Pons (tissue), 1 donor: ENCODE measurements around the gene MMGT1.

Source experiments
- DNase-seq: peaks from one replicate; pipeline ENCODE4 v3.0.0-alpha.2; 2016; ENCODE audit warnings: low spot score

The MMGT1 gene

DNA sequence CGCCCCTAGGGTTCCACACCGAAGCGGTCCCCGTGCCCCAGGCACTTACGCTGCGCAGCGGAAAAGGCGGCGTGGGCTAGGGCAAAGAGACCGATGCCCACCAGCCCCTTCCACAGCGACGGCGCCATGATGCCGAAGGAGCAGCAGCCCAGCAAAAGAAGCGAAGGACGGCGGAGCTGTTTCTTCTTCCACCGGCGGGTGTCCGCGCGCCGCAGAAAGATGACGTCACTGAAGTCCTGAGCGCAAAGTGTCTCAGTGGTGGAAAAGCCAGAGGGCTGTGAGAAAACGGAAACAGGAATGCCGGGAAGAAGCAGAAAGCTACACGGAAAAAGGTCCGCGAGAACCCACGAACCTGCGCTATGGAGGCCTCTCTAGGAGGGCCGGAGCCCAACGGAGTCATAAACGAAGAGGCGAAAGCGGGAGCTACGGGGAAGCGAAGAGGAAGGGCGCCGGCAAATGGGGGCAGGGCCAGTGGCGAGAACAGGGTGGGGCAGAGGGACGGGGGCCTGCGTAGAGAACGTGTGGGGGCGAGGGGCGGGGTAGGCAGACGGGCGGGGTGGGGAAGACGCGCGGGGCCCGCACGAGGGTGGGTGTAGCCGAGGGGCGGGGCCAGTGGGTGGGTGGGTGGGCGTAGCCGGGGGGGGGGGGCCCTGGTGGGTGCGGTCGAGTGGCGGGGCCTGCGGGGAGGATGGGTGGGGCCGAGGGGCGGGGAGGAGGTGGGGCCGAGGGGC is at the start of gene MMGT1:
Gene MMGT1 (minus strand): TSS at position 441 of the 731 bp plus-strand sequence. CDS start 313 bp downstream, at position 128.
- DNase-seq: peak; percentile 78

DNA sequence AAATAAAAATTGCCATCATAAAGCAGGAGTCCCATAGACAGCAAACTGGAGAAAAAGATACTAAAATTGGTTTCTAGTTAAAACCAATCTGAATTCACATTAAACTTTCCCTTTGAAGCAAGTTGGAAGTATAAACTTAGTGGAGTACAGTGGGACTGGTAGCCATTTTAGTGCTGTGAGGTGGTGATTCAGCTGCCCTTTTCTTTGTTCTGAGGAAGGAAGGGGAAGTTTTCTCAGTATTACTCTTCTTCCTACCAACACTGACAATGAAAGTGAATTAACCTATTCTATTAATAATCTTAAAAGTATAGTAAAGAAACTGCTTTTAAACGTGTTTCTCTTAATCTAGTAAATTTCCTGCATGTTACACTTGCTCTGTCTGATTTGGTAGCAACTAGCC is 48.1 kb upstream of the MMGT1 start:
- no peak for DNase-seq

DNA sequence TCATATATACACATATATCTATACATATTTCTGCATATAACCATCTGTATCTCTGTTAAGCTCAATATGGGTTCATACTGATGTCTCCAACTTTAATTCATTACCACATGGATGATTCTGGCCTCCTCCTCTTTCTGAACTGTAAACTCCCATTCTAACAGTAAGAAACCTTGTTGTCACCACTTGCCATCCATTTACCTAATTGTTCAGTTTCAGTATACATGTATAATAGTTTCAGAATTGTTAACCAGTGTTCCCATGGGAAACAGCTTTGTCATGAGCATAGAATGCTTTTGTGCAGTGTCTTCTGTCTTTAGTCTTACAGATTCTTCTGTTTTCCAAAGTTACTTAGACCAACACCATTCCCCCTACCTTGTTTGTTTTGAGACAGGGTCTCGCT is 47.4 kb upstream of the MMGT1 start:
- no peak for DNase-seq

DNA sequence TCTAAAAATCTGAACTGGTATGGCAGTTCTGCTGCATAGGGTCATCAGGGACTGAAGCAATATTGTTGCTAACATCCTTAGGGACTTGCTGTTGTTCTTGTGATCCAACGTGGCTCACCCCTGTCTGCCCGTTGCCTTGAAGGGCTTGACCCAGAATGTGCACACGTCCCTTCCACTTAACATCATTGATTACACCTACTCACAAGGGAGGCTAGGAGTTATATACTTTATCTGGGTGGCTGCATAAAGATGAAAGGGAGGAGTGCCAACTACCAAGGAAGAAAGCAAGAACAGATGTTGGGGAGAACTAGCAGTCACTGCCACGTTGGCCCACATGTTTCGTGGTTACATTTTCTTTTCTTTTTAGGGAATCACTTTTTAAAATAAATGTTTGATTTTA is 45.4 kb upstream of the MMGT1 start:
- no peak for DNase-seq

GRCh38 chrX:136016881-136017280 is 43.1 kb upstream of the MMGT1 start:
- DNase-seq: no peak

DNA sequence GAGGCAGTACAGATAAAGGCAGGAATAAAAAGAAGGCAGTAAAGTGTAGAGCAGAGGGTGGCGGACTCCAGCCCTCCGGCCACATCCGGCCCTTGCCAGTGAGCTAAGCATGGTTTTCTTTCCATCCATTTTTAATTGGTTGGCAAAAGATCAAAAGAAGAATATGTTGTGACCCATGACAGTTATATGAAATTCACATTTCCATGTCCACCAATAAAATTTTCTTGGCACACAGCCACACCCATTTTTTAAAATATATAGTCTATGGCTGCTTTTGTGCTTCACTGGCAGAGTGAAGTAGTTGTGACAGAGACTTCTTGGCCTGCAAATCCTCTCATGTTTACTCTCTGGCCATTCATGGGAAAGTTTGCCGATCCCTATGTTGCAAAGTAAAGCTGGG is 41.2 kb upstream of the MMGT1 start:
- no peak for DNase-seq

GRCh38 chrX:135988245-135988644 is 14.5 kb upstream of the MMGT1 start:
- no peak for DNase-seq

- no peak for DNase-seq
These were observed 12.2 kb upstream of the MMGT1 start for GRCh38 chrX:135985973-135986310.

- DNase-seq: peak; percentile 64
These were observed 11.6 kb upstream of the MMGT1 start, which contains the start of gene SLC9A6 for GRCh38 chrX:135985157-135985972. TSS of gene SLC9A6 (plus strand) at chrX:135985435. CDS start at chrX:135985659, 224 bp downstream.

GRCh38 chrX:135984791-135985156 is 11.0 kb upstream of the MMGT1 start:
- DNase-seq: peak; percentile 17

GRCh38 chrX:135984256-135984655 is 10.5 kb upstream of the MMGT1 start:
- DNase-seq: no peak

DNA sequence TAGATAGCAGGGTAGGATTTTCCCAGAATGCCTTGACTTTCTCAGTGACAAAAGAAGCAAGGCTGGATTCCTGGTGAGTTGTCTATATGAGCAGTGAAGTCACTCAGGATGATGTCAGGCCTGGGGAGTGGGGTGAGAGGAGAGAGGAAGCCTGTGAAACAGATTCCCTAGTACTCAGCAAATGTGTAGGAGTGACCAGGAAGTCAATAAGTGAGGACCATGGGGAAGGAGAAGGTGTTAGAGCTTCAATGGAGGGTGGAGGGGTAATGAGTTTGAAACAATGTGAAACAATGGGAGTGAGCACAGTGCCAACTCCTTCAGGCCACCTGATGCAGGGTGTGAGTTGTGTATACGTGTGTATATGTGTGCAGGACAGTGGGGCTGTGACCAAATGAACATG is 9.1 kb upstream of the MMGT1 start:
- DNase-seq: no peak

GRCh38 chrX:135981668-135982067 is 7.9 kb upstream of the MMGT1 start:
- DNase-seq: no peak

GRCh38 chrX:135981010-135981409 is 7.2 kb upstream of the MMGT1 start:
- no peak for DNase-seq

- DNase-seq: no peak
These were observed 3.8 kb upstream of the MMGT1 start for GRCh38 chrX:135977611-135978010.

DNA sequence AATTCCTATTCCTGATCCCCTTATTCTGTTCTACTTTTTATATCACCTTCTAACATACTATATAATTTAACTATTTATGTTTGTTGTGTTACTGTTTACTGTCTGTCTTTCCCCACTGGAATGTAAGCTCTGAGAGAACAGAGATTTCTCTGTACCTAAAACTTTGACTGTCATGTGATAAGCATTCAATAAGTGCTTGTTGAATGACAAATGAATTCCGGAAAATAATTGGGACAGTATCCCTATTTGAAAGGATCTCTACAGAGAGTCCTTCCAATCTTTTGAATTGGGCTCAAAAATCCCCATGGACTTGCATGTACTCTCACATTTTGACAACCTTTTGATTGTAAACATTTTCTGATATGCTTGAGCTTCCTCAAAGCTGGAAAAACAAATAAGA is 1.6 kb upstream of the MMGT1 start:
- DNase-seq: peak; percentile 30

DNA sequence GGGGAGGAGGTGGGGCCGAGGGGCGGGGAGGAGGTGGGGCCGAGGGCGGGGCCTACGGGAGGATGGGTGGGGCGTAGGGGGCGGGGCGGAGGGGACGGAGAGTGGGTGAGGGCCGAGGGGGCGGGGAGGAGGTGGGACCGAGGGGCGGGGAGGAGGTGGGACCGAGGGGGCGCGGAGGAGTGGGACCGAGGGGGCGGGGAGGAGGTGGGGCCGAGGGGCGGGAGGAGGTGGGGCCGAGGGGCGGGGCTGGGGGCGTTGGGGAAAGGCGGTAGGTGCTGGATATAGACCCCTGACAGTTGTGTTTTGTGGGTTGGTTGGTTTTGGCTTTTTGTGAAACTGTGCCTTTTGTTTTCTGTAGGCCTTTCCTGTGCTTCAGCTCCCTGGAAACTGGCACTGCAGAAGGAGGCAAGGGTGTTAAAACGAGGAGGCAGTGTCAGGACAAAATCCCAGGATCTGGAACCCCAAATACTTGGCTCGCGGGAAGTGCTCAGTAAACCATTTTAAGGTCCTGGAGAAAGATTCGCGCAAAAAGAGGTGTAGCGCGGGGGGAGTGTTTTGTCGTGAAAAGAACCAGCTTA is 580 bp upstream of the MMGT1 start:
- DNase-seq: peak; percentile 41

DNA sequence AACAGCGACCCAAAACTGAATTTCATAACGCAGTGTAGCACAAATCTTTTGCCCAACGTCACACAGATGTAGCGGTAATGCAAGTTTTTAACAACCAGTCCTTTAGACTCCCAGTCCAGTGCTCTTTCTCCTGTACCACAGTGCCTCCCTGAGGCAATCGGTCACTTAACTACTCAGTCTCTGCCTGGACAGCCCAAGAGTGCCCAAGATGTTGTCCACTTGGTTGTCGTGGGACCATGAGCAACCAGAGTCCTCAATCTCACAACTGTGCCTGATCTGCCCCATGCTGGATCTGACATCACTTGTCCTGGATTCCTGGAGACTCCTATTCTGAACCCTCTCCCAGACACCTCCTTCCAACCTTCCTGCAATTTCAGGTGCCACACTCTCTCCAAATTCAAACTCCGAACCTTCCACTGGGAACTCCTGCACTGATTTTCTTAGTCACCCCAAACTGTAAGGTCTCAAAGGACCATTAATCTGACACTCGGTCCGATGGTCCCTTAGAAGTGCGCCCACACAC is 702 bp downstream of the MMGT1 start:
- DNase-seq: peak; percentile 60

GRCh38 chrX:135951291-135951690 is 22.5 kb downstream of the MMGT1 start:
- DNase-seq: no peak

DNA sequence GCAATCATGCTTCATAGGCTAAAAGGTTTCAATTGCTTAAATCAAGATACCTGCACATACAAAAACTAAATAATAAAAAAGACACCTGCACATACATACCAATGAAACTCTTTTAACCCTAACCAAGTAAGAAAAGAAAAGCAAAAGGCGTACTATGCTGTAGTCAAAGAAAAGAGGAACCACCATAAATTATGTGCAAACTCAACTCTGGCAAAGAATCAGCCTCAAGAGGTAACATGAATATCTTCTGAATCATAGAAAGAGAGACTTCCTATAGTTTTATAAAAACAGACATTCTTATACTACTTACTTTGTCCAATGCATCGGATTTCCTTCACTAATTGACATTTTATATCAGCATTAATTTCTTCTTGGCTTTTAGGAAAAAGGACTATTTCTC is 29.3 kb downstream of the MMGT1 start:
- DNase-seq: no peak

- DNase-seq: peak; percentile 6
These were observed 41.9 kb downstream of the MMGT1 start for GRCh38 chrX:135931644-135932487.

- DNase-seq: no peak
These were observed 45.9 kb downstream of the MMGT1 start for GRCh38 chrX:135927897-135928296.
